Type B pancreatic cell (in vitro differentiated cells): Measurements from ENCODE around the gene HERC6. TPM values are rescaled to one million over a fixed set of nuclear protein-coding genes. Genes with fewer than 3 reads are reported as not detected.

ENCODE experiments used
- DNase-seq: peaks from one replicate; pipeline ENCODE4 v3.0.0; 2021; ENCODE audit warnings: mixed read lengths; ENCODE audit not compliant: unreplicated experiment; ENCODE audit errors: extremely low spot score
- H3K27ac Mint-ChIP-seq: 2 replicates; pipeline ENCODE4 v1.8.0; 2021; ENCODE audit warnings: mild to moderate bottlenecking, mixed read lengths
- H3K27me3 Mint-ChIP-seq: 2 replicates; pipeline ENCODE4 v1.8.0; 2021; ENCODE audit warnings: mixed read lengths
- H3K36me3 Mint-ChIP-seq: 2 replicates; pipeline ENCODE4 v1.8.0; 2021; ENCODE audit warnings: mixed read lengths
- H3K4me1 Mint-ChIP-seq: one replicate; pipeline ENCODE4 v1.8.0; 2021; ENCODE audit warnings: mixed read lengths; ENCODE audit not compliant: unreplicated experiment
- H3K4me3 Mint-ChIP-seq: 2 replicates; pipeline ENCODE4 v1.8.0; 2021; ENCODE audit warnings: mild to moderate bottlenecking, mixed read lengths
- H3K9me3 Mint-ChIP-seq: 2 replicates; pipeline ENCODE4 v1.8.0; 2021; ENCODE audit warnings: mixed read lengths
- CTCF ChIP-seq: fragments of 200-600 bp; sonication (generic); conservative IDR thresholded peaks from 2 replicates; pipeline ENCODE4 v1.5.0; 2021; ENCODE audit warnings: antibody characterized with exemption, mild to moderate bottlenecking
- total RNA-seq: library from RNA; stranded (reverse); gene quantifications from 2 replicates; pipeline ENCODE4 v1.2.1, GENCODE V29; 2021; ENCODE audit warnings: low replicate concordance

The HERC6 gene
- total RNA-seq, 1 donor from 2014 or later, result 13.1 TPM

- Mint-ChIP-seq H3K27ac (no peak overlapping the region), H3K4me1 (no peaks in the 10 kb centered on the region), H3K9me3 (no peaks in the 10 kb centered on the region), H3K36me3 (no peaks in the 10 kb centered on the region), H3K27me3 (no peaks in the 10 kb centered on the region), H3K4me3 (no peak overlapping the region)
- DNase-seq, result no peak
- TF ChIP-seq CTCF, result no peak
Observed at GRCh38 chr4:88448889-88449288, 70.2 kb downstream of the HERC6 start.

GRCh38 chr4:88449290-88449689 lies 70.6 kb downstream of the HERC6 start:
- no peak for DNase-seq
- Mint-ChIP-seq H3K4me1 (no peaks in the 10 kb centered on the region), H3K27ac (no peak overlapping the region), H3K9me3 (no peaks in the 10 kb centered on the region), H3K27me3 (no peaks in the 10 kb centered on the region), H3K36me3 (no peaks in the 10 kb centered on the region), H3K4me3 (no peak overlapping the region)
- no peak for TF ChIP-seq CTCF

GRCh38 chr4:88451205-88451604 lies 72.6 kb downstream of the HERC6 start:
- H3K9me3 Mint-ChIP-seq, result no peaks in the 10 kb centered on the region
- TF ChIP-seq CTCF, result no peak
- no peaks in the 10 kb centered on the region for H3K4me1 Mint-ChIP-seq
- no peaks in the 10 kb centered on the region for H3K36me3 Mint-ChIP-seq
- no peak overlapping the region for H3K27ac Mint-ChIP-seq
- DNase-seq, result no peak
- H3K27me3 Mint-ChIP-seq, result peaks cover 7% of the 10 kb centered on the region
- H3K4me3 Mint-ChIP-seq, result no peak overlapping the region

GRCh38 chr4:88452912-88453311 lies 74.3 kb downstream of the HERC6 start:
- H3K27me3 Mint-ChIP-seq, result peaks cover 21% of the 10 kb centered on the region
- no peak for TF ChIP-seq CTCF
- no peaks in the 10 kb centered on the region for H3K9me3 Mint-ChIP-seq
- no peak overlapping the region for H3K4me3 Mint-ChIP-seq
- H3K27ac Mint-ChIP-seq, result no peak overlapping the region
- no peaks in the 10 kb centered on the region for H3K36me3 Mint-ChIP-seq
- H3K4me1 Mint-ChIP-seq, result peaks cover 4% of the 10 kb centered on the region
- no peak for DNase-seq

- DNase-seq, result peak; percentile 83
- Mint-ChIP-seq H3K4me1 (peaks cover 4% of the 10 kb centered on the region), H3K36me3 (no peaks in the 10 kb centered on the region), H3K27ac (peak within 1 kb of the TSS; percentile 87), H3K27me3 (peaks cover 51% of the 10 kb centered on the region), H3K4me3 (peak within 1 kb of the TSS; percentile 97), H3K9me3 (no peaks in the 10 kb centered on the region)
- peak; percentile 73 for TF ChIP-seq CTCF
Observed at GRCh38 chr4:88456670-88457306, 78.1 kb downstream of the HERC6 start, which contains the start of gene HERC5. Gene HERC5, plus strand, starts transcription at chr4:88457119. Its CDS starts 151 bp downstream, at chr4:88457270.
